HAP-1 (cell line): ENCODE measurements around the gene MAB21L4.

Source experiments
- DNase-seq, 2 experiments: peaks; one replicate each; pipeline ENCODE4 v3.0.0-alpha.2; 2016 to 2020; ENCODE audit warnings: low spot score in 2 of 2
- H3K27me3 ChIP-seq: fragments of 250-450 bp; sonication (Bioruptor Pico); 2 replicates; pipeline ENCODE4 v1.5.1; 2020; ENCODE audit warnings: low read depth, mild to moderate bottlenecking, moderate library complexity
- H3K36me3 ChIP-seq: fragments of 250-450 bp; sonication (Bioruptor Pico); replicated peaks from 2 replicates; pipeline ENCODE4 v1.5.1; 2020; ENCODE audit warnings: mild to moderate bottlenecking
- H3K4me1 ChIP-seq: fragments of 250-450 bp; sonication (Bioruptor Pico); 2 replicates; pipeline ENCODE4 v1.5.1; 2020; ENCODE audit warnings: mild to moderate bottlenecking
- H3K4me3 ChIP-seq: fragments of 250-450 bp; sonication (Bioruptor Pico); 2 replicates; pipeline ENCODE4 v1.5.1; 2020; ENCODE audit warnings: mild to moderate bottlenecking, moderate library complexity
- H3K9me3 ChIP-seq: fragments of 250-450 bp; sonication (Bioruptor Pico); 2 replicates; pipeline ENCODE4 v1.5.1; 2020; ENCODE audit warnings: mild to moderate bottlenecking, moderate library complexity
- in situ Hi-C: fragments of 300-500 bp; cut with MboI; formaldehyde crosslinking; loops from 3 replicates; pipeline ENCODE4 v1.14.3; 2020; ENCODE audit warnings: low sequenced_read_pairs, inconsistent platforms, mixed read lengths

MAB21L4 gene

DNA sequence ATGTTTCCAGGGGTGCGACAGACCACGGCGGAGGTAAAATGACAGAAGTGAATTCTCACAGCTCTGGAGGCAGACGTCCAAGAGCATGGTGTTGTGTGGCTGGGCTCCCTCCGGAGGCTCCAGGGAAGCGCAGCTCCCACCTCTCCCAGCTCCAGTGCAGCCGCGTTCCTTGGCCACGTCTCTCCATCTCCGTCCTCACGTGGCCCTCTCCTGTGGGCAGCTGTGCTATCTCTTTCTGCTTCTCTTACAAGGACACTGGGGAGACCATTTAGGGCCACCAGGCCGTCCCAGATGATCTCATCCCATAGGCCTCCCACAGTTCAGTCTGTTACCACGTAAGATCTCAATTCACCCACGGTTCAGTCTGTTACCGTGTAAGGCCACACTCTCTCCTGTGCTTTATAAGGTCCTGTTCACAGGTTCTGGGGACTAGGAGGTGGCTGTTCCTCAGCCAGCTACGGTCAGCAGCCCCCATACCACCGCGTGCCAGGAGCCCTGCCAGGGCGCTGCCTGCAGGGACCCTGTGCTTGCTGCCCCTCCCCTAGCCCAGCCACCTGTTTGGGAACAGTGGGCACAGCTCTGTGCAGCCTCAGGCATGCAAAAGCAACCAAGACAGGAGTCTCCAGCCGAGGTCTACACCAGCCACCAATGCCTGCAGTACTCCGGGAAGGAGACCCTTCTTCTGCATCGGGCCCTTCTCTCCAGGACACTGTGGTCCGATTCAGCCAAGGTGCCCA lies 2.9 kb upstream of the MAB21L4 start:
- in situ Hi-C loops: no loop called here
- H3K4me3 ChIP-seq: no peak overlapping the region
- no peak for DNase-seq
- H3K27me3 ChIP-seq: no peaks in the 10 kb centered on the region; the same call in 1 of the 2 replicates
- H3K36me3 ChIP-seq: no peaks in the 10 kb centered on the region
- H3K4me1 ChIP-seq: no peaks in the 10 kb centered on the region
- H3K9me3 ChIP-seq: no peaks in the 10 kb centered on the region

DNA sequence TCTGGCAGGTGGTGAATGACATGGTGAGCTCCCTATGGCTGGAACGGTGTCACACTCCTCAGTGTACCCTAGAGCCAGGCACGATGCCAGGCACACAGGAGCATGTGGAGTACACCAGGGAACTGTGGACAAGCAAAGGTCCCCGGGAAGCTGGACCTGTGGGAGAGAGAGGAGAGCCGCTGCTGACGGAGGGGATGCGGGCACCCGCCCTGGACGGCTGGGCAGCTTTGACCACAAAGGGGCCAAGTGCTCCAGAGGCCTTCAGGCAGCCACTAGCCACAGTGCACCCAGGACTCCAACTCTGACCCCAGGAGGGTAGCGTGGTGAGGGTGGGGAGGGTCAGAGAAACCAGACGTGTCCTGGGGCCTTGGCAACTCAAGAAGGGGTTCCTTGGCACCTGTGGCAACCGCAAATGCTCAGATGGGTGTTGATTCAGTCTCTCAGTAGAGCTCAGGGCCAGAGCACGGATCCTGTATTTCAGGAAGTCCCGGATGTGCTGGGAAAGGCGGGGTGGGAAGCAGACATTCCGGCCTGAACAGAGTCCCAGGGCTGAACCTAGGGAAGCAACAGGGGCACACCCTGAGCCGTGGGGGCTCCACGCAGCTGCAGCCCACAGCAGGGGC lies 2.3 kb upstream of the MAB21L4 start:
- Histone ChIP-seq H3K36me3 (no peaks in the 10 kb centered on the region), H3K27me3 (no peaks in the 10 kb centered on the region; the same call in 1 of the 2 replicates), H3K4me1 (no peaks in the 10 kb centered on the region), H3K4me3 (no peak overlapping the region), H3K9me3 (no peaks in the 10 kb centered on the region)
- in situ Hi-C loops: no loop called here
- no peak for DNase-seq

GRCh38 chr2:240896871-240897692 lies 1.1 kb upstream of the MAB21L4 start:
- no peaks in the 10 kb centered on the region for H3K36me3 ChIP-seq
- in situ Hi-C loops: no loop called here
- no peak for DNase-seq
- no peaks in the 10 kb centered on the region for H3K9me3 ChIP-seq
- no peaks in the 10 kb centered on the region for H3K27me3 ChIP-seq
- no peaks in the 10 kb centered on the region for H3K4me1 ChIP-seq
- H3K4me3 ChIP-seq: no peak overlapping the region

DNA sequence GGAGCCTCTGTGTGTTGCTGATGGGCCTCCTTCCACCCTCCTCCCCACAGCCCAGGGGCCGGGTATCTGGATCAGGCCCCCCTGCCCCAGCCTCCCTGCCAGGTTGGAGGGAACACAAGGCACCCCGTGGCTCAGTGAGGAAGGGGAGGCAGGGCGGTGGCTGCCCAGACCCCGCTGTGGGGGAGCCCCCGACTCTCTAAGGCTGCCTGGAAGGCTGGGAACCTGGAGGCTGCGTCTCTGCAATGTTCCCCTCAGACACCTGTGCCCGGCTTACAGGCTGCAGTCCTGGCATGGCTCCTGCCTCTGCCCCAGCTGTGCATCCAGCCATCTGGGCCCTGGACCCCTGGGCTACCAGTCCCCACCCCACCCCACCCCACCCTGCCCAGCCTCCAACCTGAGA lies 438 bp upstream of the MAB21L4 start:
- no peaks in the 10 kb centered on the region for H3K4me1 ChIP-seq
- no peaks in the 10 kb centered on the region for H3K27me3 ChIP-seq
- H3K9me3 ChIP-seq: no peaks in the 10 kb centered on the region
- no peak overlapping the region for H3K4me3 ChIP-seq
- no peaks in the 10 kb centered on the region for H3K36me3 ChIP-seq
- DNase-seq: no peak
- in situ Hi-C loops: no loop called here

DNA sequence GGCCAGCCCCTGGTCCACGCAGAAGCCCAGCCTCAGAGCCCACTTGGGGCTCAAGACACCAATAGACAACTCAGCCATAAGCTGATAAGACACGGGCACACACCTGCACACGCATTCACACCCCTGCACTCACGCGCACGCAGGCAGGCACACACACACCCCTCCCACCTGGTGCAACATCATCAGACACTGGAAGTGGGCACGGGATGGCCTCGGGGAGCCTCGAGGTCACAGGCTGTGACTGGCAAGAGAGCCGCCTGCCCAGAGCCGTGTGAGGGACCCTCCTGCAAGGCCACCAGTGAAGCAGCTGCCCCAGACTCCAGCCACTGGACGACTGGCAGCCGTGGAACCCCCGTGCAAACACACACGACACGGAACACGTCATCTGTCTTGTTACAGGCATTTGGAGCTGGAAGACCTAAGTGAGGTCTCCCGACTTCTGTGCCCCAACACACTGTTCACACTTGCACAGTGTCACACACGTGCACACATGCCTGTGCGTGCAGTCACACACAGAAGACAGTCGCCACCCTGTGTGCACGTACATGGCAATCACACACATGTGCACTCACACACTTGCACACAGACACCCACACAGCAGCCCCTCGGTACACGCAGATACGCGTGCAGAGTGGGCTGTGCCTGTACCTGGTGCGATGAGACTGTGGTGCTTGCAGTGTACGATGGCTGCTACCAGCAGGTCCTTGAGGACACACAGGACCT lies 959 bp downstream of the MAB21L4 start:
- Histone ChIP-seq H3K36me3 (no peaks in the 10 kb centered on the region), H3K4me3 (no peak overlapping the region), H3K4me1 (no peaks in the 10 kb centered on the region), H3K27me3 (no peaks in the 10 kb centered on the region), H3K9me3 (no peaks in the 10 kb centered on the region)
- in situ Hi-C loops: no loop called here
- DNase-seq: no peak

DNA sequence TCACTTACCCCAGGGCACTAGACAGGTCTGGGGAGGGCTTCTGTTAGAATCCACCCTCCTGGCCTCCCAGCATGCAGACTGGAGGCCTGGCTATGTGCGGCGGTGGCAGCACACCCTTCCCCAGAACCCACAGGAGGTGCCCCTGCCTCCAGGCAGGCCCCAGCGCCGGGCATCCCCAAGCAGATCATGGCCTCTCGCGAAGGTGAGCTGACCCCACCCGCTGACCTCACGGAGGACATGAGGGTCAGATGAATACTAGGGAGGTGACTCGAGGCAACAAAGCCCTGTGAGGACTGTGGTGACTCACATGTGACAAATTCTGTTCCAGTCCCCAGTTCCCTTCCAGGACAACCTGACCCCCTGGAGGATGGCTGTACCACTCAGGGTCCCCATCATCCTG lies 1.9 kb downstream of the MAB21L4 start:
- Histone ChIP-seq H3K27me3 (no peaks in the 10 kb centered on the region), H3K9me3 (no peaks in the 10 kb centered on the region), H3K4me3 (no peak overlapping the region), H3K4me1 (no peaks in the 10 kb centered on the region), H3K36me3 (no peaks in the 10 kb centered on the region)
- in situ Hi-C loops: no loop called here
- DNase-seq: no peak

GRCh38 chr2:240893363-240893844 lies 2.6 kb downstream of the MAB21L4 start:
- no peak for DNase-seq
- in situ Hi-C loops: no loop called here
- Histone ChIP-seq H3K27me3 (no peaks in the 10 kb centered on the region), H3K4me1 (no peaks in the 10 kb centered on the region), H3K36me3 (no peaks in the 10 kb centered on the region), H3K9me3 (no peaks in the 10 kb centered on the region), H3K4me3 (no peak overlapping the region)

DNA sequence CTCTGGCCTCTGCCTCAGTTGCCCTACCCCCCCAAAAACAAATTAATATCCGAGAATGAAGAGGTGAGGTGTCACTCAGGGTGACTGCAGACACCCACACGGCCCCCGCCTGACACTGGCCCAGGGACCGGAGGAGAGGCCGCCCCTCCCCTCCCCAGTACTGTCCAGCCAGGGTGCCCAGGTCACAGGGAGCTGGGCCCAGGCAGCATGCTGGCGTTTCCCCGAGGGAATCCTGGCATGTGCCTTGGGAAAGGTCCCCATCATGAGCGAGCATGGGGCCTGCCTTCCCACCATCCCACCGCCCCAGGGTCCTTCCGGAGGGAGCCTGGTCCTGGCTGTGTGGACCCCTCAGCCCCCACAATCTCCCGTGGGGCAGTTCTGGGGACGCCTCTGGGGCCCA lies 3.0 kb downstream of the MAB21L4 start:
- no peaks in the 10 kb centered on the region for H3K27me3 ChIP-seq
- no peaks in the 10 kb centered on the region for H3K36me3 ChIP-seq
- no peaks in the 10 kb centered on the region for H3K9me3 ChIP-seq
- in situ Hi-C loops: no loop called here
- no peak for DNase-seq
- H3K4me3 ChIP-seq: no peak overlapping the region
- no peaks in the 10 kb centered on the region for H3K4me1 ChIP-seq

- in situ Hi-C loops: no loop called here
- no peak overlapping the region for H3K4me3 ChIP-seq
- H3K36me3 ChIP-seq: no peaks in the 10 kb centered on the region
- no peaks in the 10 kb centered on the region for H3K4me1 ChIP-seq
- no peaks in the 10 kb centered on the region for H3K27me3 ChIP-seq
- no peak for DNase-seq
- H3K9me3 ChIP-seq: no peaks in the 10 kb centered on the region
These were observed 3.6 kb downstream of the MAB21L4 start for GRCh38 chr2:240892356-240892755.

GRCh38 chr2:240891492-240892340 lies 4.2 kb downstream of the MAB21L4 start:
- Histone ChIP-seq H3K4me1 (no peaks in the 10 kb centered on the region), H3K27me3 (no peaks in the 10 kb centered on the region), H3K36me3 (no peaks in the 10 kb centered on the region), H3K4me3 (no peak overlapping the region), H3K9me3 (no peaks in the 10 kb centered on the region)
- in situ Hi-C loops: no loop called here
- no peak for DNase-seq

DNA sequence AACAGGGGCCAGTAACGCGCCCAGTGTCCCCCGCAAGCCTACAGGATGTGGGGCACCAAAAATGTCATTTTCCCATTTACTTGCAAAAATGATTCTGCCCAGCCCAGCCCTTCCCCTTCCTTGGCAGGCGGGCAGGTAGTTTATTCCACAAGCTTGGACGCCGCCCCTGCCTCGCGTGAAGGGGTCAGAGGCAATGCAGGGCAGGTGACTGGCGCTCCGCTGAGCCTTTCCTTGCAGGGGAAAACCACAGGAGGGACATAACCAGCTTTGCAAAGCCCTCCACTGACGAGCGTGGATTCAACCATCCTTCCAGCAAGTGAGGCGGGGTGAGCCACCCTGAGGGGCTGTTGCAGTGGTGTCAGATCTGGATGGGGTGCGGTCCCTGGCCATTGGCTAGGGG lies 5.3 kb downstream of the MAB21L4 start:
- DNase-seq: no peak
- Histone ChIP-seq H3K36me3 (no peaks in the 10 kb centered on the region), H3K9me3 (no peaks in the 10 kb centered on the region), H3K4me1 (no peaks in the 10 kb centered on the region), H3K27me3 (no peaks in the 10 kb centered on the region), H3K4me3 (no peak overlapping the region)
- in situ Hi-C loops: no loop called here

DNA sequence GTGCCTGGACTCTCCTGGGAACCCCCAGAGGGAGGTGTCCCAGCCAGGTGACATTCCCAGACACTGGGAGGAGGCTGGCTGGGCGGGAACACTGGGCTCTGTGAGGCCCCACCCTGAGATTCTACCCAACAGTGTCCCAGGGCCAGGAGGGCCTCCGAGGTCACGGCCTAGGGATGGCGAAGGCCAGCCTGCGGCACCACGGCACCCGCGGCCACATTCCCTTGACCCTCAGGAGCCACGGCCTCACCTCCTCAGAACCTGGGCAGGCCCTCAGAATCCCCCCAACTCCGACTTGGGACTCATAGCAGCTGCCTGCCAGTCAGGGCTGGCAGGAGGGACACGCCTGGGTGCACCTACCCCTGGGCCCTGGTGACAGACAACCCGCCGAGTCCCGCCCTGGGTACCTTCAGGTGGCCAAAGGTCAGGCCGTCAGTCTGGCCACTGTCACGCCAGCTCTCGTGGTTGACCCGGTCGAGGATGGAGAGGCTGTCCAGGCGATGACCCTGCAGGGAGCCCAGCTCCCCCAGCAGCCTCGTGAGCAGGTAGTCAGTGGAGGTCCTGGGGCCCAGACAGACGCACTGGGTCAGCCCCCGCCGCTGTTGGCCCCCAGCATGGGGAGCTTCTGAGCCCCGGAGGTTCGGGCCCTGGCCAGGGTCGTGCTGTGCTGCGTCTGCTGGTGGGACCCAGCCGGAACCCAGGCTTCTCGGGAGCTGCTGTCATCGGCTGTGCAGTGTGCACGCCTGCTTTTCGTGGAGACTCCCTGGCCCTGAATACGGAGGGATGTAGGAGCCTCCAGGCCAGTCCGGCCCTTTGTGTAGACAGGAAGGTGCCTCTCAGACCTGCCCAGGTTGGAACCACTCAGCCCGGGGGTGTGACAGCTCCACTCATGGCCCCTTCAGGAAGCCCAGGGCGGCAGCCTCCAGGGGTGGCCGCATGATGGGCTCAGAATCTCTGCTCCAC lies 6.1 kb downstream of the MAB21L4 start:
- H3K36me3 ChIP-seq: no peaks in the 10 kb centered on the region
- H3K27me3 ChIP-seq: no peaks in the 10 kb centered on the region
- H3K9me3 ChIP-seq: no peaks in the 10 kb centered on the region
- no peak for DNase-seq
- H3K4me1 ChIP-seq: no peaks in the 10 kb centered on the region
- H3K4me3 ChIP-seq: no peak overlapping the region
- in situ Hi-C loops: no loop called here
